GM12878 (cell line): Measurements from ENCODE around the gene ERP27. TPM values are rescaled to one million over a fixed set of nuclear protein-coding genes. Genes with fewer than 3 reads are reported as not detected.

Source experiments
- ATAC-seq: fragments of 200-7000 bp; cut with Tn5 transposase; 3 replicates; pipeline ENCODE4 v1.9.1; 2020; ENCODE audit warnings: mild to moderate bottlenecking, moderate library complexity
- BruUV-seq: library from RNA; stranded (reverse); fragments of 400-500 nt; replicated peaks from 2 replicates; lab custom pipeline; 2021; lab: Mats Ljungman, UMichigan
- CTCF ChIA-PET: fragments of 300-600 bp; sonication (Branson Sonifier 250); formaldehyde crosslinking; extraction: SDS; loops from one replicate; lab custom pipeline; 2021; ENCODE audit warnings: inconsistent platforms; lab: Yijun Ruan, JAX
- POLR2A ChIA-PET: fragments of 350-600 bp; formaldehyde crosslinking; extraction: SDS; loops from one replicate; lab custom pipeline; 2021; ENCODE audit warnings: inconsistent platforms; lab: Charles Lee
- RAD21 ChIA-PET: fragments of 300-600 bp; sonication (Branson Sonifier 250); formaldehyde crosslinking; loops from one replicate; lab custom pipeline; 2023; ENCODE audit warnings: antibody characterized with exemption; ENCODE audit not compliant: unreplicated experiment; lab: Charles Lee
- SMC1A ChIA-PET: fragments of 300-600 bp; sonication (Branson Sonifier 250); formaldehyde crosslinking; loops from one replicate; lab custom pipeline; 2023; ENCODE audit not compliant: unreplicated experiment, uncharacterized antibody; lab: Charles Lee
- DNase-seq: peaks from one replicate; pipeline ENCODE4 v3.0.0-alpha.2; 2011; ENCODE audit warnings: low read depth, low spot score
- FAIRE-seq: peaks from 3 replicates; lab custom pipeline; 2011; peaks lifted over from hg19 to GRCh38; lab: Jason Lieb, UNC
- H2AFZ ChIP-seq: 2 replicates; pipeline ENCODE4 v1.6.0; 2011; ENCODE audit warnings: low read depth, low read length, control low read depth; ENCODE audit not compliant: control insufficient read depth
- H3K27ac ChIP-seq: 2 replicates; pipeline ENCODE4 v1.5.1; 2011; ENCODE audit warnings: control low read depth; ENCODE audit not compliant: control insufficient read depth, insufficient read depth
- H3K27me3 ChIP-seq, 2 experiments: replicated peaks in 1 of 2; 2 replicates each; pipeline versions ENCODE4 v1.6.0 to v1.6.1; 2011; ENCODE audit warnings: low read length in 1 of 2; ENCODE audit not compliant: control insufficient read depth in 2 of 2, insufficient read depth in 2 of 2
- H3K36me3 ChIP-seq, 2 experiments: 2 replicates each; pipeline ENCODE4 v1.5.1; 2011; ENCODE audit warnings: low read length in 1 of 2; ENCODE audit not compliant: control insufficient read depth in 2 of 2, insufficient read depth in 2 of 2
- H3K4me1 ChIP-seq: 2 replicates; pipeline ENCODE4 v1.6.1; 2011; ENCODE audit warnings: mild to moderate bottlenecking, low read length, moderate library complexity, mixed read lengths; ENCODE audit not compliant: control insufficient read depth, insufficient read depth
- H3K4me2 ChIP-seq: 2 replicates; pipeline ENCODE4 v1.6.0; 2011; ENCODE audit warnings: control low read depth; ENCODE audit not compliant: control insufficient read depth, insufficient read depth
- H3K4me3 ChIP-seq: fragments of 200-600 bp; sonication (generic); 2 replicates; pipeline ENCODE4 v1.5.1; 2016
- H3K79me2 ChIP-seq: 2 replicates; pipeline ENCODE4 v1.6.0; 2011; ENCODE audit warnings: low read length; ENCODE audit not compliant: control insufficient read depth, insufficient read depth
- H3K9ac ChIP-seq: 2 replicates; pipeline ENCODE4 v1.8.0; 2011; ENCODE audit warnings: low read length, control low read depth, mixed read lengths; ENCODE audit not compliant: control insufficient read depth, insufficient read depth
- H3K9me3 ChIP-seq: replicated peaks from 3 replicates; pipeline ENCODE4 v1.5.1; 2011; ENCODE audit warnings: mild to moderate bottlenecking, low read length; ENCODE audit not compliant: control insufficient read depth, insufficient read depth
- H4K20me1 ChIP-seq: 2 replicates; pipeline ENCODE4 v1.6.0; 2011; ENCODE audit not compliant: control insufficient read depth, insufficient read depth
- BRCA1 ChIP-seq: IDR thresholded peaks from 2 replicates; pipeline ENCODE4 v1.6.1; 2011; ENCODE audit warnings: low read depth, low read length, improper control_type of control experiment
- CREM ChIP-seq: IDR thresholded peaks from 2 replicates; pipeline ENCODE4 v1.6.1; 2014; ENCODE audit warnings: antibody characterized with exemption, low read depth
- MYC ChIP-seq: IDR thresholded peaks from 2 replicates; pipeline ENCODE4 v1.6.1; 2011; ENCODE audit warnings: mild to moderate bottlenecking, low read length, moderate library complexity, inconsistent platforms; ENCODE audit not compliant: insufficient read depth, insufficient replicate concordance, insufficient read length, severe bottlenecking
- NR2C2 ChIP-seq: IDR thresholded peaks from 2 replicates; pipeline ENCODE4 v1.6.1; 2011; ENCODE audit warnings: borderline replicate concordance, low read depth; ENCODE audit not compliant: control insufficient read depth, insufficient read length
- SUPT20H ChIP-seq: IDR thresholded peaks from 2 replicates; pipeline ENCODE4 v1.6.1; 2011; ENCODE audit warnings: low read depth, mild to moderate bottlenecking, low read length, moderate library complexity, borderline replicate concordance; ENCODE audit not compliant: control insufficient read depth
- TCF7 ChIP-seq: IDR thresholded peaks from 2 replicates; pipeline ENCODE4 v1.6.1; 2014; ENCODE audit warnings: antibody characterized with exemption, borderline replicate concordance
- WRNIP1 ChIP-seq: IDR thresholded peaks from 2 replicates; pipeline ENCODE4 v1.6.1; 2011; ENCODE audit warnings: low read depth, low read length, improper control_type of control experiment, borderline replicate concordance
- ZNF274 ChIP-seq: IDR thresholded peaks from one replicate; pipeline ENCODE4 v1.8.0; 2011; ENCODE audit not compliant: insufficient read length, insufficient read depth
- ZZZ3 ChIP-seq: IDR thresholded peaks from 2 replicates; pipeline ENCODE4 v1.6.1; 2011; ENCODE audit warnings: low read depth; ENCODE audit not compliant: control insufficient read depth, insufficient read length
- WGBS: methylation state at CpG from one replicate; pipeline ENCODE4 v1.1.6; 2016; ENCODE audit warnings: low lambda C conversion rate; ENCODE audit not compliant: insufficient replicate concordance, insufficient coverage; ENCODE audit errors: missing lambda C conversion rate; 5-methylcytosine and 5-hydroxymethylcytosine counted together
- in situ Hi-C: fragments of 300-500 bp; cut with MboI; formaldehyde crosslinking; loops from 9 replicates; pipeline ENCODE4 v1.14.3; 2018; ENCODE audit warnings: mixed read lengths
- intact Hi-C: fragments of 100-400 bp; cut with micrococcal nuclease; formaldehyde crosslinking; loops from one replicate; pipeline ENCODE4 v1.14.2; 2022; ENCODE audit not compliant: unreplicated experiment
- polyA plus RNA-seq, 11 experiments: library from polyadenylated mRNA; depleted of rRNA in 4 of 11; unstranded in 6 of 11; stranded (reverse) in 5 of 11; fragments of >200 nt; fragmentation: Nextera tagmentation in 4 of 11; fragmentation: Illumina TruSeq in 1 of 11; extraction: Ambion mirVana in 4 of 11; extraction: Trizol in 1 of 11; gene quantifications; 1 replicate in 1 of 11; 2 replicates in 10 of 11; pipeline versions ENCODE4 v1.2.1 to v1.2.3, GENCODE V29; 2011 to 2016; ENCODE audit warnings: inconsistent platforms in 2 of 11, missing spikeins in 2 of 11, low read depth in 1 of 11
- total RNA-seq, 4 experiments: library from RNA; depleted of rRNA in 3 of 4; stranded (reverse); fragments of >200 nt in 3 of 4; fragmentation: Illumina TruSeq in 1 of 4; extraction: Trizol in 1 of 4; gene quantifications; 2 replicates each; pipeline versions ENCODE4 v1.2.1 to v1.2.3, GENCODE V29; 2013 to 2021
- TF ChIP-seq, protein P1 (sequence below): IDR thresholded peaks from 2 replicates; pipeline ENCODE4 v1.6.1; 2012; ENCODE audit warnings: low read depth, low read length, improper control_type of control experiment
- TF ChIP-seq, protein P2 (sequence below): IDR thresholded peaks from 2 replicates; pipeline ENCODE4 v1.6.1; 2012; ENCODE audit warnings: low read length, inconsistent platforms

The ERP27 gene
- total and polyA plus RNA-seq, 10 of the 15 experiments (the other 5 are each of a cell fraction or from before 2014, with no cell fraction given), result 0.91 to 2.4 (median 1.4) TPM

GRCh38 chr12:14905269-14906004 lies 32.9 kb downstream of the ERP27 start:
- Histone ChIP-seq H3K79me2 (no peaks in the 10 kb centered on the region), H4K20me1 (no peaks in the 10 kb centered on the region), H3K4me3 (no peak overlapping the region), H3K9ac (no peak overlapping the region), H3K27me3 (no peaks in the 10 kb centered on the region), H3K4me2 (no peak overlapping the region), H3K36me3 (no peaks in the 10 kb centered on the region), H3K9me3 (no peaks in the 10 kb centered on the region), H3K4me1 (peaks cover 4% of the 10 kb centered on the region; the same call in 1 of the 2 replicates)
- ATAC-seq (no peak), DNase-seq (no peak), FAIRE-seq (no peak)
- POLR2A ChIA-PET, result no interaction called here
- WGBS, result 72% methylated on average over 5 of the region's 5 CpGs
- CTCF ChIA-PET, result interaction anchor here (0.7 kb wide), 1 partner anchor 26 kb away, joined by 6 read pairs; no protein-coding TSS in a partner anchor
- SMC1A ChIA-PET, result no interaction called here
- intact Hi-C loops (no loop called here), in situ Hi-C loops (no loop called here)
- TF ChIP-seq CREM, result no peak
- TF ChIP-seq BRCA1, result no peak
- TF ChIP-seq NR2C2, result no peak
- TF ChIP-seq ZZZ3, result no peak
- TF ChIP-seq, protein P1, sequence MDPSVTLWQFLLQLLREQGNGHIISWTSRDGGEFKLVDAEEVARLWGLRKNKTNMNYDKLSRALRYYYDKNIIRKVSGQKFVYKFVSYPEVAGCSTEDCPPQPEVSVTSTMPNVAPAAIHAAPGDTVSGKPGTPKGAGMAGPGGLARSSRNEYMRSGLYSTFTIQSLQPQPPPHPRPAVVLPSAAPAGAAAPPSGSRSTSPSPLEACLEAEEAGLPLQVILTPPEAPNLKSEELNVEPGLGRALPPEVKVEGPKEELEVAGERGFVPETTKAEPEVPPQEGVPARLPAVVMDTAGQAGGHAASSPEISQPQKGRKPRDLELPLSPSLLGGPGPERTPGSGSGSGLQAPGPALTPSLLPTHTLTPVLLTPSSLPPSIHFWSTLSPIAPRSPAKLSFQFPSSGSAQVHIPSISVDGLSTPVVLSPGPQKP, result no peak
- no peak for TF ChIP-seq ZNF274
- TF ChIP-seq TCF7, result no peak
- TF ChIP-seq, protein P2, sequence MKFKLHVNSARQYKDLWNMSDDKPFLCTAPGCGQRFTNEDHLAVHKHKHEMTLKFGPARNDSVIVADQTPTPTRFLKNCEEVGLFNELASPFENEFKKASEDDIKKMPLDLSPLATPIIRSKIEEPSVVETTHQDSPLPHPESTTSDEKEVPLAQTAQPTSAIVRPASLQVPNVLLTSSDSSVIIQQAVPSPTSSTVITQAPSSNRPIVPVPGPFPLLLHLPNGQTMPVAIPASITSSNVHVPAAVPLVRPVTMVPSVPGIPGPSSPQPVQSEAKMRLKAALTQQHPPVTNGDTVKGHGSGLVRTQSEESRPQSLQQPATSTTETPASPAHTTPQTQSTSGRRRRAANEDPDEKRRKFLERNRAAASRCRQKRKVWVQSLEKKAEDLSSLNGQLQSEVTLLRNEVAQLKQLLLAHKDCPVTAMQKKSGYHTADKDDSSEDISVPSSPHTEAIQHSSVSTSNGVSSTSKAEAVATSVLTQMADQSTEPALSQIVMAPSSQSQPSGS, result no peak
- TF ChIP-seq WRNIP1, result no peak
- TF ChIP-seq SUPT20H, result no peak
- no peak for TF ChIP-seq MYC
- TF ChIP-seq, all 136 proteins: peak for 0
- no peak overlapping the region for H3K27ac ChIP-seq
- BruUV-seq, result no TSS peak
- RAD21 ChIA-PET, result no interaction called here
- no peak overlapping the region for H2AFZ ChIP-seq
